Activated naive CD8-positive, alpha-beta T cell treated with anti-CD3 and anti-CD28 coated beads for 36 hours (primary cell): ENCODE measurements around the gene RIPK1. TPM values are rescaled to one million over a fixed set of nuclear protein-coding genes. Genes with fewer than 3 reads are reported as not detected.
"Not testable (repeated sequence)": the region's sequence is repeated elsewhere in the genome, so short reads cannot be mapped to it uniquely, and the experiment has no call there.

Experiments
- DNase-seq: peaks from one replicate; pipeline ENCODE4 v3.0.0; 2021
- H3K27ac Mint-ChIP-seq: one replicate; pipeline ENCODE4 v1.8.0; 2022; ENCODE audit warnings: mild to moderate bottlenecking, moderate library complexity, mixed read lengths
- H3K27me3 Mint-ChIP-seq: one replicate; pipeline ENCODE4 v1.8.0; 2022; ENCODE audit warnings: mild to moderate bottlenecking, mixed read lengths
- H3K36me3 Mint-ChIP-seq: one replicate; pipeline ENCODE4 v1.8.0; 2021; ENCODE audit warnings: mild to moderate bottlenecking, mixed read lengths
- H3K4me1 Mint-ChIP-seq: one replicate; pipeline ENCODE4 v1.8.0; 2021; ENCODE audit warnings: mixed read lengths
- H3K4me3 Mint-ChIP-seq: one replicate; pipeline ENCODE4 v1.8.0; 2022; ENCODE audit warnings: mild to moderate bottlenecking, moderate library complexity, mixed read lengths
- H3K9me3 Mint-ChIP-seq: one replicate; pipeline ENCODE4 v1.8.0; 2022; ENCODE audit warnings: mixed read lengths
- total RNA-seq, 2 experiments: library from RNA; stranded (reverse); gene quantifications; one replicate each; pipeline ENCODE4 v1.2.3, GENCODE V29; 2021

Gene RIPK1
- total RNA-seq, 2 experiments from 2014 or later = 13.8 to 15.5 TPM

DNA sequence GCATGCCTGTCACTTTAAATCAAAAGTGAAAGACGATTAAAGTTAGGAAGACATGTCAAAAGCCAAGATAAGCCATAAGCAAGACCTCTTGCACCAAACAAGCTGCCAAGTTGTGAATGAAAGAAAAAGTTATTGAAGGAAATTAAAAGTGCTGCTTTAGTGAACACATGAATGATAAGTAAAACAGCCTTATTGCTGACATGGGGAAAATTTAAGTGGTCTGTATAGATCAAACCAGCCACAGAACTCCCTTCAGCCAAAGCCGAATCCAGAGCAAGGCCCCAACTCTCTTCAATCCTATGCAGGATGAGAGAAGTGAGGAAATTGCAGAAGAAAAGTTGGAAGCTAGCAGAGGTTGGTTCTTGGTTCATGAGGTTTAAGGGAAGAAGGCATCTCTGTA is 9.3 kb upstream of the RIPK1 start:
- H3K4me3 Mint-ChIP-seq = no peak overlapping the region
- H3K4me1 Mint-ChIP-seq = peaks cover 23% of the 10 kb centered on the region
- no peaks in the 10 kb centered on the region for H3K9me3 Mint-ChIP-seq
- DNase-seq = no peak
- no peaks in the 10 kb centered on the region for H3K27me3 Mint-ChIP-seq
- H3K36me3 Mint-ChIP-seq = no peaks in the 10 kb centered on the region
- no peak overlapping the region for H3K27ac Mint-ChIP-seq

- not testable (repeated sequence) for H3K9me3 Mint-ChIP-seq, H3K4me3 Mint-ChIP-seq, DNase-seq, H3K36me3 Mint-ChIP-seq, H3K27me3 Mint-ChIP-seq, H3K27ac Mint-ChIP-seq
- H3K4me1 Mint-ChIP-seq = peaks cover 19% of the 10 kb centered on the region
Measured at GRCh38 chr6:3060092-3060491, 8.2 kb upstream of the RIPK1 start.

GRCh38 chr6:3061501-3061941 is 6.8 kb upstream of the RIPK1 start:
- Mint-ChIP-seq H3K9me3 (no peaks in the 10 kb centered on the region), H3K27ac (no peak overlapping the region), H3K4me3 (no peak overlapping the region), H3K36me3 (peaks cover 3% of the 10 kb centered on the region), H3K4me1 (peaks cover 16% of the 10 kb centered on the region), H3K27me3 (no peaks in the 10 kb centered on the region)
- no peak for DNase-seq

- H3K36me3 Mint-ChIP-seq, H3K9me3 Mint-ChIP-seq, H3K27me3 Mint-ChIP-seq, DNase-seq: not testable (repeated sequence)
- H3K4me3 Mint-ChIP-seq = peak overlapping the region; percentile 94
- peak overlapping the region; percentile 51 for H3K27ac Mint-ChIP-seq
- peaks cover 28% of the 10 kb centered on the region for H3K4me1 Mint-ChIP-seq
Measured at GRCh38 chr6:3063340-3063732, 5.0 kb upstream of the RIPK1 start.

- Mint-ChIP-seq H3K27me3 (no peaks in the 10 kb centered on the region), H3K4me1 (peaks cover 24% of the 10 kb centered on the region), H3K4me3 (peak overlapping the region; percentile 94), H3K36me3 (peaks cover 9% of the 10 kb centered on the region), H3K9me3 (no peaks in the 10 kb centered on the region), H3K27ac (peak overlapping the region; percentile 73)
- peak; percentile 92 for DNase-seq
Measured at GRCh38 chr6:3063733-3064700, 4.3 kb upstream of the RIPK1 start.

GRCh38 chr6:3071568-3071967 is 3.3 kb downstream of the RIPK1 start:
- no peaks in the 10 kb centered on the region for H3K9me3 Mint-ChIP-seq
- peak overlapping the region; percentile 69 for H3K27ac Mint-ChIP-seq
- H3K27me3 Mint-ChIP-seq = no peaks in the 10 kb centered on the region
- no peak for DNase-seq
- no peak overlapping the region for H3K4me3 Mint-ChIP-seq
- peaks cover 57% of the 10 kb centered on the region for H3K4me1 Mint-ChIP-seq
- peaks cover 18% of the 10 kb centered on the region for H3K36me3 Mint-ChIP-seq

DNA sequence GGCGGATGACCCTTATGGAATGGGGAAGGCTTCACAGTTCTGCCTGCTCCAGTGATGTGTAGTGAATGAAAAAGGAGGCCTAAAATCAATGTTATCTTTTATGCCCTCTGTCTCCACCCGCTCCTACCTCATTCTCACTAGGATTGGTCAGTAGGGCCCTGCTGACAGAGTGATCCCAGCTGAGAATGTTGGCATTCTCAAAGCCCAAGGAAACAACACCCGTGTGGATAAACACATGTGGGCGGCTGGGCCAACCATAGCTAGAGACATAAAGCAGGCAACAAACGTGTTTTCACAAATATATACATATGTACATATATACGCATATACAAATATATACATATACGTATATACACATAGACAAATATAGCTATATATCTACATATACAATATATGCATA is 4.5 kb downstream of the RIPK1 start:
- H3K36me3 Mint-ChIP-seq = peaks cover 22% of the 10 kb centered on the region
- no peak overlapping the region for H3K4me3 Mint-ChIP-seq
- no peaks in the 10 kb centered on the region for H3K9me3 Mint-ChIP-seq
- H3K4me1 Mint-ChIP-seq = peaks cover 57% of the 10 kb centered on the region
- H3K27me3 Mint-ChIP-seq = no peaks in the 10 kb centered on the region
- peak overlapping the region; percentile 59 for H3K27ac Mint-ChIP-seq
- DNase-seq = no peak

DNA sequence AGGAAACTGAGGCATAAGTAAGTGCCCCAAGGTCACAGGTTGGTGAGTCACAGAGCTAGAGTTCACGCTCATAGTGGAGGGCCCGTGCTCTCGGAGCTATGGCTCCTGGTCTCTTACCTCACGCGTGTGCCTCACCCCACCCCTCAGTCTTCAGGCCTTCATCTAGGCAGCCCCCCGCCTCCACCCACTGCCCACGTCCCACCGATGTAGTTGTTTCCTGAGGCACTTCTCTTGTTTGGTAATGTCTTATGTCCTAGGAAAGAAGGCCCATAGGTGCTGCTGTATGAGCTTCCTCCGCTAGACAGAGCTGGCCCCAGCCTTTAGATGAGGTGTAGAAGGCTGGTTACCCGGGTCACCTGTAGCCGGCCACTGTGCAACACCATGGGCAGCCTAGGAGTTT is 5.1 kb downstream of the RIPK1 start:
- no peaks in the 10 kb centered on the region for H3K9me3 Mint-ChIP-seq
- peaks cover 55% of the 10 kb centered on the region for H3K4me1 Mint-ChIP-seq
- no peaks in the 10 kb centered on the region for H3K27me3 Mint-ChIP-seq
- H3K36me3 Mint-ChIP-seq = peaks cover 25% of the 10 kb centered on the region
- no peak for DNase-seq
- H3K4me3 Mint-ChIP-seq = no peak overlapping the region
- H3K27ac Mint-ChIP-seq = no peak overlapping the region

DNA sequence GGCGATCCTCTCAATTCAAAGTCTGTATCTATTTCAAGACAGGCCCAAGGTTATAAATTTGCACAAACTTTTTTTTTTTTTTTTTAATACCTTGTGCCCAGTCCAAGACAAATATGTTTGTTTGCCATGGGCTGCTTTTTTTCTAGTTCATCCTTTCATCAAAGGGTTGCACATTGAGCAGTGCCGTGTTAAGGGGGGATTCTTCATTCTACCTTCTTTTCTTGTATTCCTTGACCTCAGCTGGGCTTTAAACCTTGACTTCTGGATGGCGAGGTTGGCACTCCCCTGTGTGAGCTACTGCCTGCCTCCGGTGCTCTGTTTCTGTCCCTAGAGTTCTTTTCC is 7.4 kb downstream of the RIPK1 start:
- no peak for DNase-seq
- Mint-ChIP-seq H3K27me3 (no peaks in the 10 kb centered on the region), H3K27ac (peak overlapping the region; percentile 70), H3K4me3 (peak overlapping the region; percentile 46), H3K36me3 (peaks cover 27% of the 10 kb centered on the region), H3K4me1 (peaks cover 45% of the 10 kb centered on the region), H3K9me3 (no peaks in the 10 kb centered on the region)

- H3K27me3 Mint-ChIP-seq = no peaks in the 10 kb centered on the region
- peaks cover 40% of the 10 kb centered on the region for H3K4me1 Mint-ChIP-seq
- no peak overlapping the region for H3K4me3 Mint-ChIP-seq
- H3K27ac Mint-ChIP-seq = peak overlapping the region; percentile 26
- H3K36me3 Mint-ChIP-seq = peaks cover 29% of the 10 kb centered on the region
- DNase-seq = no peak
- H3K9me3 Mint-ChIP-seq = no peaks in the 10 kb centered on the region
Measured at GRCh38 chr6:3076320-3076719, 8.0 kb downstream of the RIPK1 start.

- Mint-ChIP-seq H3K36me3 (peaks cover 34% of the 10 kb centered on the region), H3K4me3 (no peak overlapping the region), H3K4me1 (peaks cover 34% of the 10 kb centered on the region), H3K27me3 (no peaks in the 10 kb centered on the region), H3K27ac (no peak overlapping the region), H3K9me3 (no peaks in the 10 kb centered on the region)
- no peak for DNase-seq
Measured at GRCh38 chr6:3077430-3077829, 9.1 kb downstream of the RIPK1 start.

GRCh38 chr6:3078952-3079351 is 10.7 kb downstream of the RIPK1 start:
- DNase-seq, H3K9me3 Mint-ChIP-seq, H3K27me3 Mint-ChIP-seq, H3K4me3 Mint-ChIP-seq, H3K27ac Mint-ChIP-seq: not testable (repeated sequence)
- peaks cover 24% of the 10 kb centered on the region for H3K4me1 Mint-ChIP-seq
- H3K36me3 Mint-ChIP-seq = peaks cover 43% of the 10 kb centered on the region

GRCh38 chr6:3079682-3080081 is 11.4 kb downstream of the RIPK1 start:
- Mint-ChIP-seq H3K9me3 (no peaks in the 10 kb centered on the region), H3K27ac (no peak overlapping the region), H3K27me3 (no peaks in the 10 kb centered on the region), H3K36me3 (peaks cover 48% of the 10 kb centered on the region), H3K4me3 (no peak overlapping the region), H3K4me1 (peaks cover 22% of the 10 kb centered on the region)
- DNase-seq = no peak

DNA sequence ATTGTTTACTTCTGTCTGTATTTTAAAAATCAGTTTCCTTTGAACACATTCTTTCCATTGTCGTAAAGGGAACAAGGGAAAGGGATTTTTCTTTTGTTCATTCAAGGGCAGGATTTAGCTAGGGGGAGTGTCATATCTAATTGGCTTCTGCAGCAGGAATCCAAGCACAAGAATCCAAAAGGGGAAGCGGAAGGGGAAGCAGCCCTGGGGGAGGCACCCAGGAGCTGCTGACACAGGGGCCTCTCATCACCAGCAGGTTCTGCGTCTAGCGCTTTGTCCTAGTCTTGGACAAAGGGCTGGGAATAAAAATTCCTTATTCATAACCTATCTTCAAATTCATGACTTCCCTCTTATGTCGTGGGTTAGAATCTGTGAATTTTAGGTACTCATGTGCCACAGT is 13.7 kb downstream of the RIPK1 start:
- Mint-ChIP-seq H3K4me3 (no peak overlapping the region), H3K9me3 (no peaks in the 10 kb centered on the region), H3K27ac (no peak overlapping the region), H3K36me3 (peaks cover 55% of the 10 kb centered on the region), H3K4me1 (peaks cover 11% of the 10 kb centered on the region), H3K27me3 (no peaks in the 10 kb centered on the region)
- no peak for DNase-seq

DNA sequence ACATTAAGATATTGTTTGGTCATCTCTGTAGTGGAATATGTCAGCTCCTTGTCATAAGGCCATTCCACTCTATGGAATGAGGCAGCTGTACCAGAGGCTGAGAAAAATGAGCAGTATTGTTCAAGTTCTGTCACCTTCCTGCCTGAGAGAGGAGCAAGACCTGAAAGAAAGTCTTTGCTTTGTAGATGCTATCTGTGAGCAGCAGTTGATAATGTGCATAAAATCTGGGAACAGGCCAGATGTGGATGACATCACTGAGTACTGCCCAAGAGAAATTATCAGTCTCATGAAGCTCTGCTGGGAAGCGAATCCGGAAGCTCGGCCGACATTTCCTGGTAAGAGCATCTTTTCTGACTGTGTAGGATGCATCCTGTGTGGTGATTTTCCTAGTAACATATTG is 16.8 kb downstream of the RIPK1 start:
- Mint-ChIP-seq H3K4me1 (peaks cover 13% of the 10 kb centered on the region), H3K4me3 (no peak overlapping the region), H3K36me3 (peaks cover 49% of the 10 kb centered on the region), H3K27me3 (no peaks in the 10 kb centered on the region), H3K27ac (no peak overlapping the region), H3K9me3 (no peaks in the 10 kb centered on the region)
- DNase-seq = no peak
